Vagina (tissue), 2 donors: ENCODE measurements around the gene OR5H14.

Experiments used
- POLR2A ChIP-seq, 2 donors: fragments of 450-650 bp; IDR thresholded peaks; one replicate each; pipeline ENCODE4 v1.6.1; 2017; ENCODE audit warnings: antibody characterized with exemption in 2 of 2, mild to moderate bottlenecking in 2 of 2, moderate library complexity in 2 of 2
- TF ChIP-seq, protein P1 (sequence below), 3 experiments: fragments of 450-650 bp in 2 of 3; fragments of 200-600 bp in 1 of 3; sonication (generic) in 1 of 3; IDR thresholded peaks; one replicate each; pipeline ENCODE4 v1.5.1; 2017 to 2019; ENCODE audit warnings: antibody characterized with exemption in 3 of 3, mild to moderate bottlenecking in 2 of 3, moderate library complexity in 2 of 3

DNA sequence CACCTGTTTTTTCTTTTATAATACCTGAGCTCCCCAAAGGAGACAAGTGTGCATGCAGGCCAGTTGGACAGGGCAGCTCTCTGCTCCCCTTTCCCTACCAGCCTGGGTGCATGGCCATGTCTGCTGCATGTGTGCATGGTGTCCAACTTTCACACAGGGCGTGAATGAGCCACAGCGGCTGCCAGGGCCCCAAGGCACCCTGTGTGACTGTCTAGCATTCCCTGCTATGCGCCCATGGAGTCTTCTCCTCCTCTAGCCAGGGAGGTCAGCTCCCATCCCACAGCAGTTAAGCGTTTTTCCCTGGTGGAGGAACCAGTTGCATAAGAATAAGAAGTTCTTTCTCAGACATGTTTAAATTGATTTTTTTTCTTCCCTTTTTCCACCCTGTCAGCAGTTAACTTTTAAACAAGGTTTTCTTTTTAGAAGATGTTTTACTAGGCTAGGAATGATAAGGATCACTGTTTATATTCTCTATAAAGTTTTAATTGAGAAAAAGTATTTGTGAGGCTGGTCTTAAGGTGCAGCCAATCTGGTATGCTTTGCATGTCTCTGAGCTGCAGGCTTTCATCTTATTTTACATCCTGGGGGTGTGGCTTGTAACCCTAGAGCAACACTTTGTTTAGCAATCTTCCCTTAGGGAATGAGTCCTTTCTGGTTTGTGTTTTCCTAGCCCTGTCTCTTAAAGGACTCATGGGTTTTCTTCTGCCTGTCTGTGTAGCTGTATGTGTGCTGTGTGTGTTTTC is 37.3 kb upstream of the OR5H14 start:
- TF ChIP-seq, protein P1, sequence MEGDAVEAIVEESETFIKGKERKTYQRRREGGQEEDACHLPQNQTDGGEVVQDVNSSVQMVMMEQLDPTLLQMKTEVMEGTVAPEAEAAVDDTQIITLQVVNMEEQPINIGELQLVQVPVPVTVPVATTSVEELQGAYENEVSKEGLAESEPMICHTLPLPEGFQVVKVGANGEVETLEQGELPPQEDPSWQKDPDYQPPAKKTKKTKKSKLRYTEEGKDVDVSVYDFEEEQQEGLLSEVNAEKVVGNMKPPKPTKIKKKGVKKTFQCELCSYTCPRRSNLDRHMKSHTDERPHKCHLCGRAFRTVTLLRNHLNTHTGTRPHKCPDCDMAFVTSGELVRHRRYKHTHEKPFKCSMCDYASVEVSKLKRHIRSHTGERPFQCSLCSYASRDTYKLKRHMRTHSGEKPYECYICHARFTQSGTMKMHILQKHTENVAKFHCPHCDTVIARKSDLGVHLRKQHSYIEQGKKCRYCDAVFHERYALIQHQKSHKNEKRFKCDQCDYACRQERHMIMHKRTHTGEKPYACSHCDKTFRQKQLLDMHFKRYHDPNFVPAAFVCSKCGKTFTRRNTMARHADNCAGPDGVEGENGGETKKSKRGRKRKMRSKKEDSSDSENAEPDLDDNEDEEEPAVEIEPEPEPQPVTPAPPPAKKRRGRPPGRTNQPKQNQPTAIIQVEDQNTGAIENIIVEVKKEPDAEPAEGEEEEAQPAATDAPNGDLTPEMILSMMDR (IDR thresholded peaks at IDR 0.05) = no peak
- TF ChIP-seq POLR2A (IDR thresholded peaks at IDR 0.05) = no peak
